HG03060 (cell line): ENCODE results near the gene SH3YL1.

ENCODE experiments used
- ATAC-seq: cut with Tn5 transposase; IDR thresholded peaks from one replicate; pipeline ENCODE4 v1.9.1; 2021; ENCODE audit warnings: low read depth, moderate number of reproducible peaks; ENCODE audit not compliant: unreplicated experiment

SH3YL1 gene

DNA sequence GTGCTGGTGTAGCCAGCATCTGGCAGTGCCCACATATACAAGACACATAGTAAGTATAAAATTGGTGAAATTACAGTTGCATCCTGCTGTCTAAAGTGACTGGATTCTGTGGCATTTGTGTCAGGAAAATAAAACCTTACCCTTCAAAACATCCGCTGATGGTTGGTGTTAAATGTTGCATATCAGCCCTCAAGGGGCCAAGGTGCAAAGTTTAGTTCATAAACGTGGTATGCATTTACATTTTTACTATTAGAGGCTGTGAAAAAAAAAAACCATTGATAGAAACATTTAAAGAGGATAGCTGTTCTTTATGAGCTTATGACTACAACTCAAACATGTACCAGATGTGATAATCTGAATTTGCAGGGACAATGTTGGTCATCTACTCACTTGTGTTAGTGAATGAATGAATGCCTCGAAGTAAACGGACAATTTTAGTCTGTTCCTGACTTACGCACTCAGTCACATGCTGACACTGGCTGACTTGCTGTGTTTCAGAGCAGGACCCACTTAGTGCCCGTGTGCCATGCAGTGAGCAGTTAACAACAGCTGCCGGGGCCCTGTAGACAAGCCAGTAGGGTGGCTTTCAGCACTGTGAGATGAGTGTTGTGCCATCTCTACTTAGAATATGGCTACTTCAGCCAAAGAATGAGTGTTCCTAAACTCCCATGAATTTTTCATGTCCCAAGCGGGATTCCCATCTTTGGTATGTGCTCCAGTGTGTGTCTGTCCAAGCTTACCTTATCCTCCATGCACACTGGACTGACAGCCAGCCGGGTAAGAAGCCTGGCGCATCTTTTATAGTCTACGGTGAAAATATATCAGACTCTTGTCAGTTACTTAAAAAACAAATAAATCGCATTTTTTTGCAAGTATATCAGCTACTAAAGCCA lies 18.8 kb upstream of the SH3YL1 start:
- no peak for ATAC-seq

DNA sequence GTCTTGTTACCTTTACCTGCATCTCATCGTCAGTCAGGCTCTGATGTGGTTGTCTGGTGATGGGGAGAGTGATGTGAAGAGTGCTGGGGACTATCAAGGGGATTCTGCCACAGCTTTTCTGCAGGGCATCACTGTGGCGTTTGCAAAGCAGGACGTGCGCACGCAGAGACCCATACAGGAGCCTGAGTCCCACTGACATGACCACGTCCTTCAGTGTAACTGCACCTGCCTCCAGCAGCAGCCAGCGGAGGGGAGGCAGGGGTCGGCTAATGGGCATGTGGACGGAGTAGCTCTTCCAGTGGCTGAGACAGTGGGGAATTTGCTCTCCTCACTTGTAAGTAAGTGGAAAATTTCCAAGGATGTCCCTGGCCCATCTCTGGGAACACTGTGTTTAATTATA lies 17.5 kb upstream of the SH3YL1 start:
- ATAC-seq: no peak

DNA sequence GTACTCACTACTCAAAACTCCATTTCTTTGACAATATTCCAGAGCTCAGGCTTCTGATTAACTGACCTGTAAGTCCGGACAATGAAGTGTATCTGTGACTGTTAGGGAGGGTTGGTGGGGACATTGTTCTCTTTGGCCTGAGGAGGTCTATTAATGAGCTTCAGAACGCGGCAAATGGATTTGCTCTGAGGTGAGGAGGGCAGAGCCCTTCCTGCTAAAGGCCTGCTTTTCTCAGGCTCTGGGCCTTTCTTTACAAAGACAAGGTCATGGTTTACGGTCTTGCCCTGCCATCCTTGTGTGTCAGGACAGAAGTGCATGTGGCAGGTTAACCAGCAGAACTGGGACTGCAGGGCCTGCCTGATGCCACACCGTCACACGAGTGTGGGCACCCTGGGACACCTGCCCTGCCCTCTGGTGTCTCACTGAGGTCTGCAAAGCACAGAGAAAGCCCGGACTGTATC lies 16.8 kb upstream of the SH3YL1 start:
- ATAC-seq: no peak

DNA sequence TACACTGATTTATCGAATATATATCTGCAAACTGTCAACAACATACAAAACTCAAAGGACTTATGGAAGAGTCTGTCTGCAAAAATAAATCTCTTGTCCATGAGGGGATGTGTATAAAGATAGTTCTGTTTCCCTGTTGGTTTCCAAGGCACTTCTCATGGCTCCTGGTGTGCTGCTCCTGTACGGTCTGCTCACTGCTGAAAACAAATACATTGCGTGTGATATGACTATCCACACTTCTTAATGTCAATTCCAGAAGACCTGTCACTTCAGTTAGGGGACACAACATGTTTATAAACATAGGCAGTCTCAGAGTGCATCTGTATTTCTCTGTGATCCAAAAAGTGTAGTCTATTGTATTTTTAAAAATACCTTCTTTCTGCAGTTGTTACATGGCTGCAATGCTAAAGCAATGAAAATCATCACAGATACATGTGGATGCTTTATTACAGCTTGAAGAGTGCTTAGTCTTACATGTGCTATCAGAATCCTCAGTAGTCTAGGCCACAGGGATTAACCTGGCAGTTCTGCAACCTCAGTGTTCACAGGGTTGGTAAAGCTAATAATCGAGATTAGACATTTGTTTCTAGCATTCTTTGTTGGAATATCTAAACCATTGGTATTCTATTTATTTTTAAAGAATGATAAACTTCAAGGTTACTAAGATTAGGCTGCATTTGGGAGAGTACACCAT lies 16.3 kb upstream of the SH3YL1 start:
- no peak for ATAC-seq

DNA sequence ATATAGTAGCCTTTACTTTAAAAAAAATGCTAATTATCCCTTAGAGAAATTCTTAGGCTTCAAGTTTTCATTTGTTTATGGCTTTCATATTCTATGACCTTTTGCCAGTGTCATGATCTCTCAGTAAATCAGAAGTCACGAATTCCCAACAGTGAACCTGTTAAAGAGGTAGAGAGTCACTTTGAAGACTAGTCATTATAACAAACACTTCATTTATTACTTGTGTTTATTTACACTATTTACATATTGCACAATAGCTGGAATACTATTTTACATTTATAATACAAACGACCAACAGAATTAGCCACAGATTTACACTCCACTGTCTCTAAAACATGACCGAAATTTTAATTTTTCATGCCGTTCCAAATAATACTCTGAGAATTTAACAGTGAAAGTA lies 15.5 kb upstream of the SH3YL1 start:
- no peak for ATAC-seq

DNA sequence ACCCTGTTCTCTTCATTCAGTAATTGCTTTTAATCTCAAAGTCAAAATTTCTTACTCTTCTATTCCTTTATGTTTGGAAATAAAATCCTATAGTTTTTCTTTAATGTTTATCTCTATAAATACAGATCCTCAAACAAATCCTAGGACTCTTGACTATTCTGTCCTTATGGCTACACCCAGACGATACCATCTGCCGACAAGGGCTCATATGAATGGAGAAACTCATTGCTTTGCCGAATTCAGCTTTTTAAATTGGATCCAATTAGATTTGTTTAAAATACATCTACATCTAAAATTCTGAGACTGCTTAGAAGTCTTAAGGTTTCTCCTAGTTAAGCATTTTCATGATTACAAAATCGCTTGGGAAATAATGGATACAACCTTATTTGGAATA lies 15.1 kb upstream of the SH3YL1 start:
- ATAC-seq: no peak

DNA sequence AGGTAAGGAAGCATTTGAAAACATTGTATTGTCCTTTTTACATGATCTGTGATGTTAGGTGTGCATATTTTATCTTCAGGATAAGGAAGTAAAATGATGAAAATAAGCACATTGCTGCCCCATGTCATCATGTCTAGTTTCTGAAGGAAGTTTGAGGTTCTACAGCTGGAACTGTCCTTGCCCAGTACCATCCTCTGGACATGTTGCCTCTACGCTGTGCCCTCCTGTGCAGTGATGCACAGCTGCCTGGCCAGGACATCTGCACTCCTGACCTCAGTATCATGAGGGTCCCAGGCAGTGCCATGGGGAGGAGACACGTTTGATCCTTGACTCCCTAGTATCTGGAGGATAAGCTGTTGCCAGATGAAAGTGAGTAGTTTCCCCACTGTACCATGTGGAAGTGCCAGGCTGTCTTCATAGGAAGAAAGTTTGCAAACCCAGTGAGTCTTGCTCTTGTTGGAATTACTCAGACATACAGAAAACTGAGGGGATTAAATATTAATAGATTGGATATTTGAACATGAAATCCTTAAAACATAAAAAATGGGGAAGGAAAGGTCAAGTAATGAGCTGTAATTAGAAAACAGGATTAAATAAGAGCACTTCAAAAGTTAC lies 14.6 kb upstream of the SH3YL1 start:
- no peak for ATAC-seq

DNA sequence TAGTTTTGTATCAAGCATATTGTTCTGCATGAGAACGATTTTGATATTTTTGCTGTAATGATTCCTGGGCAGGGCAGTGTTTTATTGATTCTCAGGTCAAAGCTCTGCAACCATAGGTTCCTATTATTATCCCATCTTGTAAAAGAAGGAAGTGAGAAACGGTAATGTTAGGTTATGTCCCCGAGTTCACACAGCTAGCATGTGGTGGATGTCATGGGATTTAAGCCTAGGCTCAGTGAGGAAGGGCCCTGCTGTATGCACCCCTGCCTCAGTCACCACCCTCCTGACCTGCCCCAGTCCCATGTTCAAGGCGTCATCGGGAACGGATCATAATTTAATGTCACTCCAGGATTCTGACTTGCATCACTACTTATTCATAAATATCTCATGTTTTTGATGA lies 11.6 kb upstream of the SH3YL1 start:
- ATAC-seq: peak; percentile 98

DNA sequence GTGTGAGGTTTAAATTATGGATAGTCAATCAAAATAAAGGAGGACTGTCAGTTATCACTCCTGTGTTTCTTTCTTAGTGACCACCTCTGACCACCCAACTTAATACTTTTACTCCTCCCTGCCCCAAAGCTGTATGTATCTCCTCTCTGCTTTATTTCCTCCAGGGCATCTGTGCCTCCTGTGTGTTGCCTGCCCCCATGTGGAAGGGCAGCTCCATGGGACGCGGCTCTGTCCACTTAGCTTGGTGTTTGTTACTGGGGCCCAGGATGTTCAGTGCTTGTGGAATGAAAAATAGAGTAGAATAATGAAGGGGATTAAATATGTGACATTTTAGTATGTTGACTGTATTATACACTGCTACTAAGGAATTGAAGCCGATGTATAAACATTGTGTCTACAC lies 10.7 kb upstream of the SH3YL1 start:
- no peak for ATAC-seq

DNA sequence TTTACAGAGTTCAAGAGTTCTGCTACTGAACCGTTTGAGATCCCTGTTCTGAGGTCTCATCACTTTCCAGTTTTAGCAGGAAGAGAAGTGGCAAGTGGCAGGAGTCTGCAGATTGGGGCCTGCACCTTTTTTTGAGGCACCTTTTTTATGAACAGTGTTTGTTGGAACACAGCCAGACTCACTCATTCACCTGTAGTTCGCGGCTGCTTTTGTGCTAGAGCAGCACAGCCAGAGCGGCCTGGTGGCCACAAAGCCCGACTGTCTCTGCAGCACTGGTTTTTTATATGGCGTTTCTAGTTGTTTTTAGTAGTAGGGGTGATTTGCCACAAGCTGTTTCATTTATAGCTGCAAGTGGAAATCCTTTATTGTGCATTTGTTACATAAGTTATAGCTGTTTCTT lies 9.5 kb upstream of the SH3YL1 start:
- no peak for ATAC-seq

DNA sequence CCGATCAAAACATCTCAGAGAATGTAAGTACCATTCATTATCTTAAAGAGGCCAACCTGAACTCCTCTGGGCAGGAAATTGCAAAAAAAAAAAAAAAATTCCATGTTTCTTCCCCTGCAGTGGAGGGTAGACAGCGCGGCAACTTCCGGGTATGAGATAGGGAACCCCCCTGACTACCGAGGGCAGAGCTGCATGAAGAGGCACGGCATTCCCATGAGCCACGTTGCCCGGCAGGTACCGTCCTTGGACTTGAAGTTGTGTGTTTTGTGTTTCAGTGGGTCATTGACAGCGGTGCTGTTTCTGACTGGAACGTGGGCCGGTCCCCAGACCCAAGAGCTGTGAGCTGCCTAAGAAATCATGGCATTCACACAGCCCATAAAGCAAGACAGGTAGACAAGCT lies 8.1 kb upstream of the SH3YL1 start:
- no peak for ATAC-seq

DNA sequence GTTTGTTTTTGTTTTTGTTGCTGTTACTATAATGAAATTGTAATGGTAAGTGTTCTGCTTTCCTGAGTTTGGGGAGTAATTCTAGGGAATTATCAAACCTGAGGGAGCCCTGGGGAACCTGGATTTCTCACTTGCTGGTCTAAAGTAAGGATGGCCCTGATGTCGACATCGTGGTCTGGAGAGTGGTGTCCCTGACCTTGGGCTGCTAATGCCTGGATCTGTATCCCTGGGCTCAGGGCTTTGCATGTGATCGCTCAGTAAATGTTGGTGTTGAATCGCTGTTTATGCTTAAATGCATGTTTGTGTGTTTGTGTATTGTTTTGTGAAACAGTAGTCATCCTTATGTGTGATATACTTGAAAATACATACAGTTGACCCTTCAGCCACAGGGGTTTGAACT lies 7.0 kb upstream of the SH3YL1 start:
- ATAC-seq: no peak

DNA sequence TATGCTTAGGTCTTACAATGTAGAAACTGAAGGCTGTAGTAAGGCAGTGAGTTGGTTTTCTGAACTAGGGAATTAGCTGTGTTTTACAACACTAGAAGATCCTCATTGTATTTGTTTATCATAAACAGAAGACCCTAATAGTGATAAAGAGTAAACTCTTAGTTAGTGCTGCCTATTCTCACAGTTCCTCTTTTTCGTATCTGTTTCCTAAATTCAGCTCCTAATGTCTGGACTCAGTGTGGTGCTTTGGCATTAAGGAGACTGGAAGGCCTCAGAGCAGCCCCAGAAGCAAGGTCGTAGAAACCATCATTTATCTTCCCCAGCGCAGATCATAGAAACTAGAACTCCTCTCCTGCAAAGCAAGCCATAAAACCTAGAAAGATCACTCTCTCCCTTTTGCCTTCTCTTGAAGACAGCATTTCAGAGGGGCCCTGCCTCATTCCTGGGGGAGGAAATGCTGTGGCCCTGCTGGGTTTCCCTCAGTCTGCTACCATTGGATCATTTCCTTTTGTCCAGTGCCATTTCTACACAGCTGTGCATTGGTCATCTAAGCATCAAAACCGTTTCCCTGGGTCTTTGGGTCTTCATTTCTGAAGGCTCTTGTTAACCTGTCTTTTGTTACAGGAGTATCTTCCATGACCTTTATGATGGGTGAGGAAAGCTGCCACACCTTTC lies 5.7 kb upstream of the SH3YL1 start:
- ATAC-seq: no peak

DNA sequence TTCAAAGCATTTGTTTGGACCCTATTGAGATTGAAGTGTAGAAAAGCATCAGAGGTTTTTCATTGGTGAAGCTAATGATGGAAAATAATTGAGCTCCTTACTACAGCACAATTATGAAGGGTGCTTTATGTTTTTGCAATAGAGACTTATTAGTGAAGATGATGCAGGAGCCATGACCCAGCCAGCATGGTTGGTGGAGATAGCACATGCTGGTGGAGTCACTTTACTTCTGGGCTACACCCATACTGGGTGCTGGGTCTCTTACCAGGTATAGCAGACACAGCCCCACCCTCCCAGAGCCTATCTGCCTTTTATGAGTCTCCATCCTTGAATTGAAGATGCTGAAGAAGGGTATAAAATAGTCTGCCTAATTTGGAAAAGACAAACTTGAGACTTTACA lies 4.5 kb upstream of the SH3YL1 start:
- no peak for ATAC-seq

DNA sequence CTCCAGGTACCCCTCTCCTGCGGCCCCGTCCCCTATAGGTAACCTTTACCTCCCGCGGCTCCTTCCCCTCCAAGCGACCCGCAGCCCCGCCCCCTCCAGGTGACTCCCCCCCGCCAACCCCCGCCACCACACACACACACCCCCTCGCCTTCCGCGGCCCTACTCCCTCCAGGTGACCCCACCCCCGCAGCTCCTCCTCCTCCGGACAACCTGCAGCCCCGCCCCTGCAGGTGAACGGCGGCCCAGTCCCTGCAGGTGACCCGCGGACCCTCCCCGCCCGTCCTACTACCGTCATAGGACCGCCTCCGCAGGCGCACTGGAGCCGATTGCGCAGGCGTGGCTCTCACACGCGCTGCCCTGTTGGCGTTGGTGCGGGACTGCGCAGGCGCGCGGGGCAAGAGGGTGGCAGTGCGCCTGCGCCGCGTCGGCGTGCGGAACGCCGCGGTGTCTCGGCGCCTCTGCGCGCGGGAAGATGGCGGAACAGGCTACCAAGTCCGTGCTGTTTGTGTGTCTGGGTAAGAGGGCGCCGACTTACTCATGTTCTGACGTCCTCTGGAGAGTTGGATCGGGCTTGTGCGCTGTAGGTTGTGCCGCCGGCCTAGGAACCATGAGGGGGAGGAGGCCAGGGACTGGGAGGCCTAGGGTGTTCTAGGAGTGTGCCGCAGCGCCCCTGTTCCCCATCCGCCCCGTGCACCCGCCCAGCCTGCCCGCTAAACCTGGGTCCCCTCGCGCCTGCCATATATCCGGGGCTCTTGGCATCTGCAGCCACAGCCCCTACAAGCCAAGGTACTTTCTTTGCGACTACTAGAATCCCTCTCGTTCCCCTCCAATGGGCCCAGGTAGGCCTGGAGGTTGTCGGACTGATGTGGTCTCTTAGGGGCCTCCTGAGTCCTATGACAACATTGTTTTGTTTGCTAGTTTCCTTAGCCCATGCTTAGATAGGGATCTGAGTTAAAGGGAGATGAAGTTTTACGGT lies 949 bp upstream of the SH3YL1 start, which contains the start of gene ACP1:
ACP1 (plus strand) TSS at position 455 of the 976 bp plus-strand sequence; CDS start at position 473, 18 bp downstream.
- ATAC-seq: peak; percentile 59

DNA sequence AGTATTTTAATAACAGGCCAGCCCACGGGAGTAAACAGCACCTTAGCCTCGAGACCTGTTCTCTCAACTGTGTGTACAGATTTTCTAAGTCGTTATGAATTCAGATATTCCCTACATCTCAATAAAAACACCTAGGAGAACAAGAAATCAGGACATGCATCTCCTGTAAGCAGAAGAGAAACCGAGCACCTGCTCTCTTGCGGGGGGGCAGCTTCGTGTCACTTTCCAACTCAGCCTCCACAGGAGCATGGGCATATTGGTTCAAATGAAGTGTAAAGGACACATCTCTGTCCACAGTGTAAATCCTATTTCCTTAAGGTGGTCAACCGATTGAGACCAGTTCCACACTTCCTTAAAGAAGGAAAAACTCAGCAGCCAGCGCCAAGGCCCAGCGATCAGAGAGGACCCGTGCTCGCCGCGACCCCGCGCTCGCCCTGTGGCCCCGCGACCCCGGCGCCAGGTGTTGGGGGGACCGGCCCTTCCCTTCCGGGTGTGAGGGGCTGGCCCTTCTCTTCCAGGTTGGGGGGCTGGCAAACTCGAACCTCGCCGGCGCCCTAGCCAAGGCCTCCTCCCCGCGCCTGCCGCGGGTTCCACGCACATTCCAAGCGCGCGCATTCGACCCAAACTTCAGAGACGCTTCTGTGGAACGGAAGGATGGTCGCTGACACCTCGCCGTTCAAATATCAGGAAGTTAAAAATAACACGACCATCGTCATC lies 652 bp downstream of the SH3YL1 start:
- ATAC-seq: no peak

DNA sequence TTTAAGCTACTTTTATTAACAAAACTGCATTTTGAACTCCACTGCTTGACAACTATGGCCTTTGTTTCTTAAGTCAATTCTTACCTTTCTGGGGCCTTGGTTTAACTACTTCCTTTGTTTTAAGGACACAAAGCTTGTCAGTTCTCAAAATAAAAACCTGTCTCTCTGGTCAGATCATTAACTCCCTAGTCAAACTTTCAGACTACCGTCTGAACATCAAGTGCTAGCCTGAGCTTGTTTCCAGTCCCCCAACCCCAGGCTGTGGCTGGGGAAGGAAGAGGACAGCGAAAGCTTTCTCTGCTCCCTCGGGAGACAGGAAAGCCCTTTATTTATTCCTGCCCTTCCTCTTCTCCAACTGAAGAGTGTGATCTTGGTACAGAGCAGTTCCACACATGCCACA lies 1.7 kb downstream of the SH3YL1 start:
- ATAC-seq: no peak

DNA sequence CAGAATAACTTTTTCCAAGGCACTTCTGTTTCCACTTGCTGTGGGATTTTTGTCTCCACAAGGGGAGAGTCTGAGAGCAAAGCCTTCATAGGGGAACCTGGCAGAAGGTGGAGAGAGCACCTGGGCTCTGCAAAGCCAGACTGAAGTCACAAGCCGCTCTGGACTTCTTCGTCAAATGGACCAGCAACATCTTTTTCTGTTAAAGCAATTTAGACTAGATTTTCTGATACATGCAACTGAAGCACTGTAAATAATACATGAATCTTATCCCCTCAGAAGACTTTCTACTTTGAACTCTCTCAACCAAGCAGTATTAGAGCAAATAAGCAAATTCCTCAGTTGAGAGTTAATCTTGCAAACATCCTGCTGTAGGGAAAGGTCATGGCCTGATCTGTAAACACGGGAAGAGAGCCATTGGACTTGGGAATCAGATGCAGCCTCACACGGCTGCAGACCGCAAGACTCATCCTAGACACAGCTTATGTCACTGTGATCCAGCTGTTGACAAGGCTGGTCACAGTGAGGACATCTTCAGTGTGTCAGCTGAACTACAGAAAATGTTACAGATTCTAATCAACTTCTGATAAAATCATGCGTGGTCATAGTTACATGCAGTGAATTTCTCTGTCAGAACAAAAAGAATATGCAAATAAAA lies 3.2 kb downstream of the SH3YL1 start:
- no peak for ATAC-seq
